Measurements from ENCODE around the gene PISD. TPM values are rescaled to one million over a fixed set of nuclear protein-coding genes. Genes with fewer than 3 reads are reported as not detected.

PISD gene
- total RNA-seq, 1 donor from 2014 or later: 110 TPM

DNA sequence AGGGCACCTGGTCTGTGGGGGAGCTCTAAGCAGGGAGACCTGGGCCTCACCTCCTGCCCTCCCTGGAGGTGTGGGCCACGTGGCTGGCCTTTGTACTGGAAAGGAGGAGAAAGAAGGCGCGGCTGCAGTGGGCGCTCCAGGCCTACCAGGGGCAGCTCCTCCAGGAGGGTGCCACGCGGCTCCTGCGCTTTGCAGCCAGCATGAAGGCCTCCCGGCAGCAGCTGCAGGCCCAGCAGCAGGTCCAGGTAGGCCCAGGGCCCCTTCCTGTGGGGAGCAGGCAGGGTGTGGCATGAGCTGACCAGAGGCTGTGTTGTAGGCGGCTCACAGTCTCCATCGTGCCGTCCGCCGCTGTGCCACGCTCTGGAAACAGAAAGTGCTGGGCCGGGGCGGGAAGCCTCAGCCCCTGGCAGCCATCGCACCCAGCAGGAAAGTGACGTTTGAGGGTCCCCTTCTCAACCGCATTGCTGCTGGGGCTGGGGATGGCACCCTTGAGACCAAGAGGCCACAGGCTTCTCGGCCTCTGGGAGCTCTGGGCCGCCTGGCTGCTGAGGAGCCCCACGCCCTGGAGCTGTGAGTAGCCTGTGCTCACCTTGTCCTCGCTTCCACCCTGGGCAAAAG, 48.6 kb downstream of the PISD start:
- Histone ChIP-seq H3K27me3 (no peaks in the 10 kb centered on the region), H3K4me1 (no peaks in the 10 kb centered on the region), H3K4me3 (no peak overlapping the region), H3K9me3 (no peaks in the 10 kb centered on the region), H3K36me3 (peaks cover 11 to 26% of the 10 kb centered on the region in 2 donors), H3K27ac (no peak overlapping the region)
- DNase-seq (ENCODE audit: low spot score in 2 of 2): no peak
- TF ChIP-seq CTCF (IDR thresholded peaks at IDR 0.05): no peak
- intact Hi-C loops (cut with DNase I): no loop called here

- Histone ChIP-seq H3K36me3 (peaks cover 7 to 21% of the 10 kb centered on the region in 2 donors), H3K27me3 (no peaks in the 10 kb centered on the region), H3K4me3 (no peak overlapping the region), H3K27ac (no peak overlapping the region), H3K4me1 (no peaks in the 10 kb centered on the region), H3K9me3 (no peaks in the 10 kb centered on the region)
- TF ChIP-seq CTCF (IDR thresholded peaks at IDR 0.05): no peak
- no peak for DNase-seq (ENCODE audit: low spot score in 2 of 2)
- intact Hi-C loops (cut with DNase I): no loop called here
Observed at GRCh38 chr22:31612891-31613285, 49.1 kb downstream of the PISD start.

DNA sequence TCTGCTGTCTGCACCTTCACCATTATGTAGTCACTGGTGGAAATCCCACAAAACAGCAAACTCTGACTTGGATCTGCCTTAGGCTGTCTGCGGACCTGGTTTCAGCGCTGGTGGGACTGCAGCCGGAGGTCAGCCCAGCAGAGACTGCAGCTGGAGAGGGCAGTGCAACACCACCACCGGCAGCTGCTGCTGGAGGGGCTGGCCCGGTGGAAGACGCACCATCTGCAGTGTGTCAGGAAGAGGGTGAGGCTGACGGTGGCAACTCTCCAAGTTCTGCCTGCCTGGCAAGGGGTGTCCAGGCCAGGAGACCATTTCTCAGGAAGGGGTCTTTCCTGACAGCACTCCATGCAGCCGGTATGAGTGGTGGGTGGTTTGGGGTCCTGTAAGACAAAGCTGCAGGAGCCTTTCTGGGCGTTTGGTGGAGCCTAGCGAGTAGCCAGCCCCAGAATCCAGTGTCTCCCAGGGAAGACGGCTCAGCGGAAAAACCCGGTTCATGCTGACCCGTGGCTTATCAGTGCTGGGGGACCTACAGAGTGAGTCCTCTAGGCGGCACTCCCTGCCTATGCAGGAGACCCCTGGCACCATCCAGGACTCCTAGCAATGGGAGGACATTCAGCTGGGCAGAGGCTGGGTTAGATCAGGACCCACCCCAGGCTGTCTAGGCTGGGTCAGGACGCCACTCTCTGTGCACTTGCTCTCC, 50.8 kb downstream of the PISD start:
- no peak for TF ChIP-seq CTCF (IDR thresholded peaks at IDR 0.05)
- Histone ChIP-seq H3K4me1 (no peaks in the 10 kb centered on the region), H3K9me3 (no peaks in the 10 kb centered on the region), H3K27ac (no peak overlapping the region), H3K4me3 (no peak overlapping the region), H3K36me3 (peaks cover 6 to 14% of the 10 kb centered on the region in 2 donors), H3K27me3 (no peaks in the 10 kb centered on the region)
- no peak for DNase-seq (ENCODE audit: low spot score in 2 of 2)
- intact Hi-C loops (cut with DNase I): no loop called here

DNA sequence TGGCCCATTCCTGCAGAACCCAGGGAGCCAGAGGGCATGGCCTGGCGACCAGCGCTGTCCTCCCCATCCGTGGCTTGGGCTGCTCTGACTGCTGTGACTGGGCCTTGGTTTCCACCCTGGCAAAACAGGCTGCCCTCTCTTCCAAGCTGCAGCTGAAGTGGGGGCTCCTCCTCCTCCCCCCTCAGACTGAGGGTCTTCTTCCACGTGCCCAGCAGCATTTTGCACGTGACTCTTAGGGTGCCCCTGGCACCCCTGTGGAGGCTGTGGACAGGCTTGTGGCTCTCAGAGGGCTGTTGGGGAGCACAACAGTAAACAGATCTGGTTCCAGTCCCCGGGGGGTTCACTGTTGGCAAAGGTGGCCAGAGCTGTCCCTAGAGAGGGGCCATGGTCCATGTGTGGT, 51.4 kb downstream of the PISD start:
- DNase-seq (ENCODE audit: low spot score in 2 of 2): no peak
- Histone ChIP-seq H3K4me1 (no peaks in the 10 kb centered on the region), H3K27me3 (no peaks in the 10 kb centered on the region), H3K27ac (no peak overlapping the region), H3K9me3 (no peaks in the 10 kb centered on the region), H3K36me3 (peaks cover 6 to 14% of the 10 kb centered on the region in 2 donors), H3K4me3 (no peak overlapping the region)
- intact Hi-C loops (cut with DNase I): no loop called here
- no peak for TF ChIP-seq CTCF (IDR thresholded peaks at IDR 0.05)

DNA sequence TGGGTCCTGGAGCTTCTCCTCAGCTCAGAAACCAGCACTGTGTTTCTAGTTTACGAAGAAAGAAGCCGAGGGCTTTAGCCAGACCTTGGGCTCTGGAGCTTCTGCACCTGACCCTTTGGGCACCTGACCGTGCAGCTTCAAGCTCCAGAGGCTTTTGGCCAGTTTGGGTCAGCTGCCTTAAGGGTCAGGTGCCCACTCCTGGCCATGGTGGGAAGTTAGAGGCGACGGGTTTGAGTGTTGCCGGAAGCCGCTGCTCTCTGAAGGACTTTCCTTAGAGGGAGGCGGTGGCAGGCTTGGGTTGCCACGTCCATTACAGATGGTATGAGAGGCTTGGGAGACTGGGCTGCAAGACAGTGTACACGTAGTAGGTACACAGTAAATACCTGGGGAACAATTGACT, 52.3 kb downstream of the PISD start:
- Histone ChIP-seq H3K9me3 (no peaks in the 10 kb centered on the region), H3K27me3 (no peaks in the 10 kb centered on the region), H3K4me3 (no peak overlapping the region), H3K36me3 (peaks cover 6 to 19% of the 10 kb centered on the region in 2 donors), H3K27ac (no peak overlapping the region), H3K4me1 (no peaks in the 10 kb centered on the region)
- no peak for DNase-seq (ENCODE audit: low spot score in 2 of 2)
- no peak for TF ChIP-seq CTCF (IDR thresholded peaks at IDR 0.05)
- intact Hi-C loops (cut with DNase I): no loop called here

Data from ascending aorta (tissue), 2 donors.